Thoracic aorta (tissue), 2 donors: Measurements from ENCODE around the gene NCAPG2. TPM values are rescaled to one million over a fixed set of nuclear protein-coding genes. Genes with fewer than 3 reads are reported as not detected.

Experiments
- ATAC-seq: fragments of 150-250 bp; one replicate; pipeline ENCODE4 v1.8.0; 2017; ENCODE audit warnings: low read depth; ENCODE audit not compliant: insufficient number of reproducible peaks, low FRiP score
- DNase-seq: peaks from one replicate; pipeline ENCODE4 v3.0.0-alpha.2; 2020; ENCODE audit warnings: low spot score
- H3K27ac ChIP-seq, 2 donors: fragments of 200-600 bp; sonication (generic); 1 replicate in 1 of 2; 2 replicates in 1 of 2; pipeline ENCODE4 v1.5.1; 2016; ENCODE audit warnings: mild to moderate bottlenecking in 2 of 2, moderate library complexity in 2 of 2
- H3K27me3 ChIP-seq: fragments of 200-600 bp; sonication (generic); replicated peaks from 2 replicates; pipeline ENCODE4 v1.6.0; 2016; ENCODE audit warnings: mild to moderate bottlenecking; ENCODE audit not compliant: insufficient read depth
- H3K36me3 ChIP-seq: fragments of 200-600 bp; sonication (generic); one replicate; pipeline ENCODE4 v1.5.1; 2016
- H3K4me1 ChIP-seq, 2 donors: fragments of 200-600 bp; sonication (generic); 1 replicate in 1 of 2; 2 replicates in 1 of 2; pipeline versions ENCODE4 v1.5.1 to v1.6.0; 2016; ENCODE audit warnings: low read depth in 2 of 2, mild to moderate bottlenecking in 1 of 2; ENCODE audit not compliant: control insufficient read depth in 1 of 2
- H3K4me3 ChIP-seq: fragments of 200-600 bp; sonication (generic); 2 replicates; pipeline ENCODE4 v1.5.1; 2016; ENCODE audit warnings: mild to moderate bottlenecking
- H3K9me3 ChIP-seq: fragments of 200-600 bp; sonication (generic); 2 replicates; pipeline ENCODE4 v1.5.1; 2016
- CTCF ChIP-seq: fragments of 200-600 bp; sonication (generic); IDR thresholded peaks from one replicate; pipeline ENCODE4 v1.5.1; 2019; ENCODE audit warnings: antibody characterized with exemption
- total RNA-seq, 2 donors: library from RNA; depleted of rRNA; stranded (reverse); fragments of >200 nt; gene quantifications; one replicate each; pipeline versions ENCODE4 v1.1.0 to v1.2.3, GENCODE V29; 2016

NCAPG2 gene
- total RNA-seq, 2 donors from 2014 or later = 4.1 to 8.4 TPM

DNA sequence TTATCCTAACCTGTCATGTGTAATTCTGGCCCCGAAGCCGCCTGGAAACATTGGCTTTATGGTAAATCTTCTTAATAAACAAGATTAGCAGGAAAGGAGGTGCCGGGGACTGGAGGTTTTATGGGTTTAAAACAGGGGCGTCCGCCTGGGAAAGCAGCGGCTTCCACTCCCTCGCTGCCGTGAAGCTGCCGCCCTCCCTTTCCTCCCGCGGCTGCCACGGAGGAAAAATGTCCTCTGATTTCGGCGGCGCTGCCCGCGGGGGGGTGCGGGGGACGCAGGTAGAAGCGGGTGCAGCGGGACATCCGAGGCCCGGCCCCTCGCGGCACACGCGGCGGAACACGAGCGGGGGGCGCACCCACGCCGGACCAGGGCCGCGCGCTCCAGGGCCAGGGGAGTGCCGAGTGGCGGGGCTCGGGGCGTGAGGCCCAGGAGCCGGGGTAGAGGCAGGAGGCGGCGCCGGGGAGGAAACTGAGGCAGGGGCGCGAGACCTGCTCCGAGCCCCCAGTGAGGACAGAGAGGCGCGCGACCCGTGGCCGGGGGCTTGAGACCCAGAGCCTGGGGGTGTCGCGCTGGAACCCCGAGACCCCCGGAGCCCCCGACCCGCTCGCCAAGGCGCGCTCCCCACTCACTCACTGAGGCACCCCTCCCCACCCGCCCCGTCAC is 118.0 kb downstream of the NCAPG2 start:
- H3K4me3 ChIP-seq = peak overlapping the region; percentile 60
- no peaks in the 10 kb centered on the region for H3K27me3 ChIP-seq
- no peak overlapping the region for H3K27ac ChIP-seq
- no peak for DNase-seq
- no peaks in the 10 kb centered on the region for H3K9me3 ChIP-seq
- peaks cover 13 to 20% of the 10 kb centered on the region in 2 donors for H3K4me1 ChIP-seq
- ATAC-seq = no peak
- H3K36me3 ChIP-seq = no peaks in the 10 kb centered on the region
- no peak for TF ChIP-seq CTCF

DNA sequence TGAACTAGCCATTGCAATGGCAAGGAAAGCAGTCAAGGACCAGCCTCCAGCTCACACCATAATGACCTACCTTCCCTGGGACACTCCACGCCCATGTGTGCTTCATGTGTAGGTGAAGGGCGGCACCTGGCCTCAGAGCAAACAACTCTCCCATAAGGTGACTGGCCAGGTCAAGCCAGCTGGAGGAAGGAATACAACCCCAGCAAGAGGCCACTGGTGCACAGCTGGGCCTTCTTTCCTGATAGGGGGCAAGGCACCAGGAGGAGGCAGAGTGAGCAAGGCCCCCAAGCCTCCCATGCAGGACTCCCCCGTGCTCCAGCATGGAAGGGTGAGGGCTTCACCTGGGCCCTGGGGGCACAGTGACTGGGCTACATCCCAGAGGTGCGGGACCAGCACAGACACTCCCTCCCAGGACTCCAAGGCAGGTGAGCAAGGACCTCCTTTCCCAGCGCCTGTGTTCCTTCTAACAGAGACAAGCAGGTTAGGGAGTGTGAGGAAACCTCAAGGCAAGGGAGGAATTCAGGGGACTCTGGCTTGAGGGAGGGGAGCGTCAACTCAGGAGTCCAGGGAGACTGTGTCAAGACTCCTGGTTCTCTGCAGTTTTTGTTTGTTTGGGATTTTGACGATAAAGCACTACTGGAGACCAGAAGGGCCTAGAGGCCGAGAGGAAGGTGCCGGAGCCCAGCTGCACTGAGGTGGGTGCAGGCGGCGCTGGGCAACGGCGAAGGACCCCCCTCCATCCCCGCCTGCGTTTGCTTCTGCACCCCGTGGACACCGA is 118.7 kb downstream of the NCAPG2 start:
- no peak for TF ChIP-seq CTCF
- no peak for ATAC-seq
- Histone ChIP-seq H3K4me1 (peaks cover 13 to 20% of the 10 kb centered on the region in 2 donors), H3K4me3 (peak overlapping the region; percentile 60), H3K36me3 (no peaks in the 10 kb centered on the region), H3K27ac (no peak overlapping the region), H3K9me3 (peaks cover 2% of the 10 kb centered on the region), H3K27me3 (no peaks in the 10 kb centered on the region)
- DNase-seq = no peak

GRCh38 chr7:158584407-158584806 is 120.2 kb downstream of the NCAPG2 start:
- Histone ChIP-seq H3K4me3 (no peak overlapping the region), H3K4me1 (peaks cover 13 to 20% of the 10 kb centered on the region in 2 donors), H3K27me3 (no peaks in the 10 kb centered on the region), H3K36me3 (no peaks in the 10 kb centered on the region), H3K9me3 (peaks cover 10% of the 10 kb centered on the region), H3K27ac (no peak overlapping the region)
- DNase-seq (no peak), ATAC-seq (no peak)
- no peak for TF ChIP-seq CTCF

DNA sequence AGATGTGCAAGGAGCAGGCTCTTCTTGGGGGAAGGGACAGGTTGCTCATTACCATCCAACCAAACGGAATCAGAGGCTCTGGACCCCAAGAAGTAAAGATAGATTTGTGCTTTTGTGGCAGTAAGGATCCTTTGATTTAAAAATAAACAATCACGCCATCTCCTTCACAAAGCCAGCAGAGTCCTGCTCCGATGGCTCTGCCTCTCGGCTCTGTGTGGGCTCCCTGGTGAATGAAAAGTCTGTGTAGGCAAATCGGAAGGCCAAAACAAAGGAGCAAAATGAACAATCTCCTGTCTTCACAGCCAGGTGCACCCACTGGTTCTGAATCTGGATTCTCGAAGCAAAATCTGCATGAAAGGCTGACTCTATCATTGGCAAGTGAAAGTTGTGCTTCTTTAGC is 120.8 kb downstream of the NCAPG2 start:
- Histone ChIP-seq H3K4me3 (no peak overlapping the region), H3K4me1 (peaks cover 13 to 20% of the 10 kb centered on the region in 2 donors), H3K27me3 (no peaks in the 10 kb centered on the region), H3K27ac (no peak overlapping the region), H3K9me3 (peaks cover 13% of the 10 kb centered on the region), H3K36me3 (no peaks in the 10 kb centered on the region)
- no peak for TF ChIP-seq CTCF
- ATAC-seq (no peak), DNase-seq (no peak)

- Histone ChIP-seq H3K36me3 (no peaks in the 10 kb centered on the region), H3K27me3 (no peaks in the 10 kb centered on the region), H3K27ac (no peak overlapping the region), H3K4me1 (peaks cover 13 to 16% of the 10 kb centered on the region in 2 donors), H3K4me3 (no peak overlapping the region), H3K9me3 (peaks cover 13% of the 10 kb centered on the region)
- ATAC-seq = no peak
- no peak for DNase-seq
- no peak for TF ChIP-seq CTCF
Measured at GRCh38 chr7:158583143-158583542, 121.5 kb downstream of the NCAPG2 start.
